ENCODE measurements around the gene BANP. TPM values are rescaled to one million over a fixed set of nuclear protein-coding genes. Genes with fewer than 3 reads are reported as not detected.

Gene BANP
- total RNA-seq, 1 experiment from 2014 or later: 22.6 TPM

DNA sequence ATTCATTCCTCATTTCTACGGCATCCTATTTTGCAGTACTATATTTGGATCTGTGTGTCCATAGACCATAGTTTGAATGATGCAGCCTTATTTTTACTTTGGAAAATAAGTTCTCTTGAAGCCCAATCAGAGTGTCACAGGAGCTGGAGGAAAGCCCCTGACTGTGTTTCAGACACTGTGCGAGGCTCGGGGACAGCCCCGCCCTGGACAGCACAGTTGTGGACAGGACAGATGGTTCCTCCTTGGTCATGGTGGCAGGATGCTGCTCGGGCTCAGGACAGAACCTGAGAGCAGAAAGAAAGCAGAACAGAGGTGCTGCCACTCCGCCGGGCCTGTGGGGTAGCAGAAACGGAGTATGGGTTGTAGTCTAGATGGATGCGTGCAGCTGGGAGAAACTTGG lies 22.9 kb downstream of the BANP start:
- in situ Hi-C loops (cut with HindIII; ENCODE audit: low pct_unique_long_range_greater_than_20kb, low sequenced_read_pairs) (no loop called here), intact Hi-C loops (cut with micrococcal nuclease; ENCODE audit: unreplicated experiment) (no loop called here)
- CTCF ChIA-PET: no interaction called here
- ATAC-seq (no peak), DNase-seq (ENCODE audit: low read depth, low spot score) (no peak)
- no peaks in the 10 kb centered on the region for H3K27me3 ChIP-seq (ENCODE audit: control insufficient read depth, insufficient read depth, low read length)
- H3K36me3 ChIP-seq (ENCODE audit: control insufficient read depth, insufficient read depth, low read length): no peaks in the 10 kb centered on the region
- no TSS peak for BruUV-seq (replicated peaks)
- POLR2A ChIA-PET: no interaction called here
- no peaks in the 10 kb centered on the region for H3K4me1 ChIP-seq (ENCODE audit: control insufficient read depth, insufficient read depth, low read length)
- H3K4me3 ChIP-seq (ENCODE audit: low read depth in 2 of 2, low read length in 2 of 2): no peak overlapping the region
- H3K9me3 ChIP-seq (ENCODE audit: control insufficient read depth, insufficient read depth, low read depth, low read length): peaks cover 5% of the 10 kb centered on the region; the same call in 1 of the 2 replicates
- TF ChIP-seq, protein P1, sequence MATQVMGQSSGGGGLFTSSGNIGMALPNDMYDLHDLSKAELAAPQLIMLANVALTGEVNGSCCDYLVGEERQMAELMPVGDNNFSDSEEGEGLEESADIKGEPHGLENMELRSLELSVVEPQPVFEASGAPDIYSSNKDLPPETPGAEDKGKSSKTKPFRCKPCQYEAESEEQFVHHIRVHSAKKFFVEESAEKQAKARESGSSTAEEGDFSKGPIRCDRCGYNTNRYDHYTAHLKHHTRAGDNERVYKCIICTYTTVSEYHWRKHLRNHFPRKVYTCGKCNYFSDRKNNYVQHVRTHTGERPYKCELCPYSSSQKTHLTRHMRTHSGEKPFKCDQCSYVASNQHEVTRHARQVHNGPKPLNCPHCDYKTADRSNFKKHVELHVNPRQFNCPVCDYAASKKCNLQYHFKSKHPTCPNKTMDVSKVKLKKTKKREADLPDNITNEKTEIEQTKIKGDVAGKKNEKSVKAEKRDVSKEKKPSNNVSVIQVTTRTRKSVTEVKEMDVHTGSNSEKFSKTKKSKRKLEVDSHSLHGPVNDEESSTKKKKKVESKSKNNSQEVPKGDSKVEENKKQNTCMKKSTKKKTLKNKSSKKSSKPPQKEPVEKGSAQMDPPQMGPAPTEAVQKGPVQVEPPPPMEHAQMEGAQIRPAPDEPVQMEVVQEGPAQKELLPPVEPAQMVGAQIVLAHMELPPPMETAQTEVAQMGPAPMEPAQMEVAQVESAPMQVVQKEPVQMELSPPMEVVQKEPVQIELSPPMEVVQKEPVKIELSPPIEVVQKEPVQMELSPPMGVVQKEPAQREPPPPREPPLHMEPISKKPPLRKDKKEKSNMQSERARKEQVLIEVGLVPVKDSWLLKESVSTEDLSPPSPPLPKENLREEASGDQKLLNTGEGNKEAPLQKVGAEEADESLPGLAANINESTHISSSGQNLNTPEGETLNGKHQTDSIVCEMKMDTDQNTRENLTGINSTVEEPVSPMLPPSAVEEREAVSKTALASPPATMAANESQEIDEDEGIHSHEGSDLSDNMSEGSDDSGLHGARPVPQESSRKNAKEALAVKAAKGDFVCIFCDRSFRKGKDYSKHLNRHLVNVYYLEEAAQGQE (IDR thresholded peaks at IDR 0.05; ENCODE audit: insufficient read depth in 1 of 2, low read depth in 2 of 2, low read length in 1 of 2): no peak
- TF ChIP-seq SIN3A (IDR thresholded peaks at IDR 0.05; ENCODE audit: borderline replicate concordance, insufficient read depth, low read depth, low read length): no peak
- no peak for TF ChIP-seq TCF7L2 (IDR thresholded peaks at IDR 0.05; ENCODE audit: low read depth, low read length)
- TF ChIP-seq, protein P2, sequence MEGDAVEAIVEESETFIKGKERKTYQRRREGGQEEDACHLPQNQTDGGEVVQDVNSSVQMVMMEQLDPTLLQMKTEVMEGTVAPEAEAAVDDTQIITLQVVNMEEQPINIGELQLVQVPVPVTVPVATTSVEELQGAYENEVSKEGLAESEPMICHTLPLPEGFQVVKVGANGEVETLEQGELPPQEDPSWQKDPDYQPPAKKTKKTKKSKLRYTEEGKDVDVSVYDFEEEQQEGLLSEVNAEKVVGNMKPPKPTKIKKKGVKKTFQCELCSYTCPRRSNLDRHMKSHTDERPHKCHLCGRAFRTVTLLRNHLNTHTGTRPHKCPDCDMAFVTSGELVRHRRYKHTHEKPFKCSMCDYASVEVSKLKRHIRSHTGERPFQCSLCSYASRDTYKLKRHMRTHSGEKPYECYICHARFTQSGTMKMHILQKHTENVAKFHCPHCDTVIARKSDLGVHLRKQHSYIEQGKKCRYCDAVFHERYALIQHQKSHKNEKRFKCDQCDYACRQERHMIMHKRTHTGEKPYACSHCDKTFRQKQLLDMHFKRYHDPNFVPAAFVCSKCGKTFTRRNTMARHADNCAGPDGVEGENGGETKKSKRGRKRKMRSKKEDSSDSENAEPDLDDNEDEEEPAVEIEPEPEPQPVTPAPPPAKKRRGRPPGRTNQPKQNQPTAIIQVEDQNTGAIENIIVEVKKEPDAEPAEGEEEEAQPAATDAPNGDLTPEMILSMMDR (IDR thresholded peaks at IDR 0.05): no peak
- TF ChIP-seq POLR2AphosphoS5 (IDR thresholded peaks at IDR 0.05; ENCODE audit: low read depth, low read length): no peak
- no peak overlapping the region for H3K27ac ChIP-seq (ENCODE audit: low read length)

DNA sequence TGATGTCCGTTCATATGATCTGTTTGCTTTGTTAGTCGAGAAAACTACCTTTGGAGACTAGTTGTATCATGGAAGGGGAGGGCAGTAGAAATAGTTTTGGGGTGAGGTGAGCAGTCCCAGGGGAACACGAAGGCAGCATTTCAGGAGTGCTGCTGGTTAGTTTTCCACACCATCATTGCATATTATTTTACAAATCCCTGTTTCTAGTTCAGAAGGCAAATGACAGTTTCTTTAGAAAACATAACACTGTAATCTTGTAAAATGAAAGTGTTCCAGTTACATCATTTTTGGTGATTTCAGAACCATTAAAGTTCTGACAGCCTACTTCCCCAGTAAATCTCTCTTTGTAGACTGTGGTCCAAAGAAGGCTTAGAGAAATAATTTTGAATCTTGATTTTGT lies 25.4 kb downstream of the BANP start:
- H3K36me3 ChIP-seq (ENCODE audit: control insufficient read depth, insufficient read depth, low read length): no peaks in the 10 kb centered on the region
- CTCF ChIA-PET: no interaction called here
- H3K27ac ChIP-seq (ENCODE audit: low read length): no peak overlapping the region
- TF ChIP-seq TCF7L2 (IDR thresholded peaks at IDR 0.05; ENCODE audit: low read depth, low read length) (no peak), SIN3A (IDR thresholded peaks at IDR 0.05; ENCODE audit: borderline replicate concordance, insufficient read depth, low read depth, low read length) (no peak), POLR2AphosphoS5 (IDR thresholded peaks at IDR 0.05; ENCODE audit: low read depth, low read length) (no peak)
- TF ChIP-seq, protein P1 (IDR thresholded peaks at IDR 0.05; ENCODE audit: insufficient read depth in 1 of 2, low read depth in 2 of 2, low read length in 1 of 2): no peak
- TF ChIP-seq, protein P2 (IDR thresholded peaks at IDR 0.05): no peak
- no TSS peak for BruUV-seq (replicated peaks)
- POLR2A ChIA-PET: no interaction called here
- no peak for DNase-seq (ENCODE audit: low read depth, low spot score)
- H3K4me3 ChIP-seq (ENCODE audit: low read depth in 2 of 2, low read length in 2 of 2): no peak overlapping the region
- intact Hi-C loops (cut with micrococcal nuclease; ENCODE audit: unreplicated experiment): no loop called here
- no peaks in the 10 kb centered on the region for H3K27me3 ChIP-seq (ENCODE audit: control insufficient read depth, insufficient read depth, low read length)
- peaks cover 4% of the 10 kb centered on the region; the same call in 1 of the 2 replicates for H3K9me3 ChIP-seq (ENCODE audit: control insufficient read depth, insufficient read depth, low read depth, low read length)
- H3K4me1 ChIP-seq (ENCODE audit: control insufficient read depth, insufficient read depth, low read length): no peaks in the 10 kb centered on the region
- ATAC-seq: no peak
- in situ Hi-C loops (cut with HindIII; ENCODE audit: low pct_unique_long_range_greater_than_20kb, low sequenced_read_pairs): no loop called here
